ENCODE data around the gene ZFYVE16.
"Not testable (repeated sequence)": the region's sequence is repeated elsewhere in the genome, so short reads cannot be mapped to it uniquely, and the experiment has no call there.

ZFYVE16 gene

GRCh38 chr5:80399526-80400239 lies 8.2 kb upstream of the ZFYVE16 start:
- TF ChIP-seq, protein P1, sequence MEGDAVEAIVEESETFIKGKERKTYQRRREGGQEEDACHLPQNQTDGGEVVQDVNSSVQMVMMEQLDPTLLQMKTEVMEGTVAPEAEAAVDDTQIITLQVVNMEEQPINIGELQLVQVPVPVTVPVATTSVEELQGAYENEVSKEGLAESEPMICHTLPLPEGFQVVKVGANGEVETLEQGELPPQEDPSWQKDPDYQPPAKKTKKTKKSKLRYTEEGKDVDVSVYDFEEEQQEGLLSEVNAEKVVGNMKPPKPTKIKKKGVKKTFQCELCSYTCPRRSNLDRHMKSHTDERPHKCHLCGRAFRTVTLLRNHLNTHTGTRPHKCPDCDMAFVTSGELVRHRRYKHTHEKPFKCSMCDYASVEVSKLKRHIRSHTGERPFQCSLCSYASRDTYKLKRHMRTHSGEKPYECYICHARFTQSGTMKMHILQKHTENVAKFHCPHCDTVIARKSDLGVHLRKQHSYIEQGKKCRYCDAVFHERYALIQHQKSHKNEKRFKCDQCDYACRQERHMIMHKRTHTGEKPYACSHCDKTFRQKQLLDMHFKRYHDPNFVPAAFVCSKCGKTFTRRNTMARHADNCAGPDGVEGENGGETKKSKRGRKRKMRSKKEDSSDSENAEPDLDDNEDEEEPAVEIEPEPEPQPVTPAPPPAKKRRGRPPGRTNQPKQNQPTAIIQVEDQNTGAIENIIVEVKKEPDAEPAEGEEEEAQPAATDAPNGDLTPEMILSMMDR (IDR thresholded peaks at IDR 0.05; ENCODE audit: low read length, missing control alignments), result no peak
- DNase-seq (ENCODE audit: low read depth), result peak; percentile 70
- no peak overlapping the region for H3K4me3 ChIP-seq (replicated peaks; ENCODE audit: low read depth, low read length)

DNA sequence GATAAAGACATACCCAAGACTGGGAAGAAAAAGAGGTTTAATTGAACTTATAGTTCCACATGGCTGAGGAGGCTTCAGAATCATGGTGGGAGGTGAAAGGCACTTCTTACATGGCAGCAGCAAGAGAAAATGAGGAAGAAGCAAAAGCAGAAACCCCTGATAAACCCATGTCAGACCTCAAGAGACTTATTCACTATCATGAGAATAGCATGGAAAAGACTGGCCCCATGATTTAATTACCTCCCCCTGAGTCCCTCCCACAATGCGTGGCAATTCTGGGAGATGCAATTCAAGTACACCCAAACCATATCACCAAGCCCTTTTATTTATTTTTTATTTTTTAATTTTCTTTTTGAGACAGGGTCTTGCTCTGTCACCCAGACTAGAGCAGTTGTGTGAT lies 7.5 kb upstream of the ZFYVE16 start:
- H3K4me3 ChIP-seq (replicated peaks; ENCODE audit: low read depth, low read length); DNase-seq (ENCODE audit: low read depth): not testable (repeated sequence)

DNA sequence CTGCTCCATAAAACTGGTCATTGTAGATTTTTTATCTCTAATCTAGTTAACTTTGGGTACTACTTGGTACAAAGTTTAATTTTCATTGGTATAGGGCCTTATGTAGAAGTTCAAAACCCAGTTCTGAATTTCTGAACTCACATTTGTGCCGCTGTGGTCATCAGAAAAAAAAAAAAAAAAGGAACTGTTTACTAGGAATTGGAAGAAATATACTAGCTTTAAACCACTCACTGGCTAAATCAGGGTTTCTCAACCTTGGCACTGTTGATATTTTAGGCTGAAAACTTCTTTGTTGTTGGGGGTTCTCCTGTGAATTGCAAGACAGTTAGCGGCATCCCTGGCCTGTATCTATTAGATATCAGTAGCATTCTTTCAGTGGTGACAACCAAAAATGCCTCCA lies 4.1 kb upstream of the ZFYVE16 start:
- TF ChIP-seq, protein P1 (IDR thresholded peaks at IDR 0.05; ENCODE audit: low read length, missing control alignments), result no peak
- DNase-seq (ENCODE audit: low read depth), result no peak
- H3K4me3 ChIP-seq (replicated peaks; ENCODE audit: low read depth, low read length), result no peak overlapping the region

DNA sequence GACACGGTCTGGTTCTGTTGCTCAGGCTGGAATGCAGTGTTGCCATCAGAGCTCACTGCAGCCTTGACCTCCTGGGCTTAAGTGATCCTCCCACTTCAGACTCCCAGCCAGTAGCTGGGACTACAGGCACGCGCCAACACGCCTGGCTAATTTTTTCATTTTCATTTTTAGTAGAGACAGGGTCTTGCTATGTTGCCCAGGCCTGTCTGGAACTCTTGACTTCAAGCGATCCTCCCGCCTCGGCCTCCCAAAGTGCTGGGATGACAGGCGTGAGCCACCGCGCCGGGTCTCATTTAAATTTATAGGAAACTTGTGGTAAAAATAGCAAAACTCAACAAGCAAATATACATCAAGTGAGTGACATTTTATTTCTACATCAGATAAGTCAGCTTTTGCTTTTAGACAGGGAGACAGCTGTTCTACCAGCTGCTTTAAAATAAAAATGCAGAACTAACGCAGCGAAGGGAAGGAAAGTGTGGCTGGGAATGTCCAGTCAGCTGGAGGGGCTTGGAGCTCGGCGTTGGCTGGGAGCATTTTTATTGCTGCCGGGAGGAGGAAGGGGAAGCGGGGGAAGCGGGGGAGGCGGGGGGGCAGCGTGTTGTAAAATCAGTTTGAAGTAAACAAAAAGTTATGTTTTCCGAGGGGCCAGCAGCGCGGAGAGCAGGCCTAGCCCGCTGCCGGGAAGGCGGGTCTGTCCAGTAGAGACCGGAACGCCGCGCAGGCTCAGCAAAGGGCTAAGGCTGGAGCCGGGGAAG lies 707 bp upstream of the ZFYVE16 start:
- TF ChIP-seq, protein P1 (IDR thresholded peaks at IDR 0.05; ENCODE audit: low read length, missing control alignments), result no peak
- H3K4me3 ChIP-seq (replicated peaks; ENCODE audit: low read depth, low read length), result peak overlapping the region; percentile 88
- DNase-seq (ENCODE audit: low read depth), result peak; percentile 4

DNA sequence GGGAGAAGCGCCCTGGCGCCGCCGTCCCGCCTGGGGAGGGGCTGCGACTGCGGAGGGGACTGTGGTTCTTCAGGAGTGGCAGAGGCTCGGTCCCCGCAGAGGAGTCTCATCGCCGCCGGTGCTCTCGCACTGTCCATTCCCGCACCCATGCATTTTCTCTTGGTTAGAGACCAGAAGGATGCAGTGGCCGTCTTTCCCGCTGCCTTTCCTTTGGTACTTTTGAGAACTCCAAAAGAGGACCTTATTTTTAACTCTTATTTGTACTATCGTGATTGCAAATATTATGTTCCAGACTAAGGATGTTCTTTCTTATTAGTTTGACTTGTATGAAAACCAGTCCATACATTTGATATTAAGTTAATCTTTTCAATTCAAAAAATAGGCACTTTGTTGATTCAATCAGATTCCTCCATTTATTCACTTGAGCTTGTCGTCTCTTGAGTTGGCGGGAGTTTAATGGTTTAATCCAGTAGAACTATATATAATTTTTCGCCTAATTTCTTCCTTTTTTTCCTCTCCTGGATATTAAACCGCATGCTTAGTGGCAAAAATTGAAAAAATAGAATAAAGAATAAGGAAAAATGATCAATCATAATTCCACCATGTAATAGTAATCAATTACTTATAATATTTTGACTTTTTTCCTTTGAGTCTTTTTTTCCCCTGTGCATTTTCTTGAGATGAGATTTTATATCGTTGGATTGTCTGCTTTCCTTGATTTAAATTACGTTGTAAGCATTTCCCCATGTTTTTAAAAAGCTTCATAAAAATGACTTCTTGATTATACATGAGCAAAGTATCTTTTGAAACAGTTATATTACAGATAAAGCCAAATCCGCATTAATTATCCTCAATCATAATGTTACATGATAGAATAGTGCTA lies 861 bp downstream of the ZFYVE16 start:
- H3K4me3 ChIP-seq (replicated peaks; ENCODE audit: low read depth, low read length), result peak overlapping the region; percentile 88
- TF ChIP-seq, protein P1 (IDR thresholded peaks at IDR 0.05; ENCODE audit: low read length, missing control alignments), result no peak
- DNase-seq (ENCODE audit: low read depth), result peak; percentile 34

- DNase-seq (ENCODE audit: low read depth), result peak; percentile 26
- H3K4me3 ChIP-seq (replicated peaks; ENCODE audit: low read depth, low read length), result peak overlapping the region; percentile 88
- TF ChIP-seq, protein P1 (IDR thresholded peaks at IDR 0.05; ENCODE audit: low read length, missing control alignments), result no peak
Measured at GRCh38 chr5:80409367-80409966, 1.6 kb downstream of the ZFYVE16 start.
